ENCODE results near the gene RHBDF2. TPM values are rescaled to one million over a fixed set of nuclear protein-coding genes. Genes with fewer than 3 reads are reported as not detected.
A peak's percentile ranks its signal among the peaks of the same experiment; 100 is the strongest.

The RHBDF2 gene
- total RNA-seq, 1 donor from 2014 or later: 54.5 TPM

DNA sequence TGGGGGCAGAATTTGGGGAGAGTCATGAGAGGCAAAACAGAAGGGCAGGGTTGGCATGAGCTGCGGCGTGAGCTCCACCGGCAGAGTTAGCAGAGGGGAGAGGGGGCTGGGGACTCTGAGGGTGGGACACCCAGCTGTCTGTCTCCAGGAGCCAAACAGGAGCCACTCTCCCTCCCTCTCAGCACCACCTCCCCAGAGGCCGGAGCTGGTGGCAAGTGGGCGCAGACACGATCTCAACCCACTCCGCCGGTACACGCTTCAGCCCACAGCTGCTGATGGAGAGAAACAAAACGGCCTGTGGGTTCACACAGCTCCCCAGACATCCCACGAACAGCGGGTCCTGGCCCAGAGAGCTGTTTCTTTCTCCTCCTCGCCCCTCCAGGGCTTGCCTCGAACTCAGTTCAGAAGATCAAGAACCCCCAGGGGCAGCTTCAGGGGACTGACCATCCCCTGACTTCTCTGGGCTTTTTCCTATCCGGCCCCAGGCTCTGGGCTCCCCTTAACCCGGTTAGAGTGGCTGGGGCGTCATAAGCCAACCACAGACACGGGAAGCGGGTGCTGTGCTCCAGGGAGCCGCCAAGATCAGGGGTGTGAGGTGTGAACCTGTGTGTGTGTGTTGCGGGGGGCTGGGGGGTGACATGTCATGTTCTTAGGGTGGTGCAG lies 7.6 kb downstream of the RHBDF2 start:
- intact Hi-C loops (cut with micrococcal nuclease): loop anchor here (1.0 kb wide), 1 partner anchor 22 kb away; no protein-coding TSS in a partner anchor
- peaks cover 56% of the 10 kb centered on the region for H3K4me1 Mint-ChIP-seq
- no peaks in the 10 kb centered on the region for H3K27me3 Mint-ChIP-seq
- DNase-seq: peak; percentile 75
- H3K9me3 Mint-ChIP-seq: no peaks in the 10 kb centered on the region
- peak overlapping the region; percentile 93 for H3K4me3 Mint-ChIP-seq
- peak overlapping the region; percentile 99 for H3K27ac Mint-ChIP-seq
- peaks cover 10% of the 10 kb centered on the region for H3K36me3 Mint-ChIP-seq (ENCODE audit: low read depth)

DNA sequence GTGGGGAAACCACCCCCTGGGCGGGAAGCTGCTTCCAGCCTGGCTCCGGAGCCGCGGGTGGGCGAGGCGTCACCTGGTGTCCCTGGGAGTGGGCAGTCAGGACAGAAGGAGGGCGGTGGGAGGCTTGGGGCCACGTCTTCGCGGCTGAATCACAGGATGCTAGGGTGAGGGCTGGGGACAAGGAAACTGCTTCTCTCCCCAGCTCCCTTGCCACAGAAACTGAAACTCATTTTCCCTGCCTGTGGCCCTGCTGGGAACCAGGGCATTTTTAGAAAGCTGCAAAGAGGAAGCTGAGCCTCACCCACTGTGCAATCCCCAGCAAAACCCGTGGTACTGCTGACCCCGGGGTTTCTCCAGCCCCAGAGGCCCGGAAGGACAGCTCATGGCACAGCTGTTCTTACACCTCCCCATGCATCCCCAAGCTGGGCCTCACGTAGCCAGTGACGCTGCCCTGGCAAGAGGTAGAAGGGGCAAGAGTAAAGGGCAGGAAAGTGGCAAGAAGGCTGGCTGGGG lies 8.2 kb downstream of the RHBDF2 start:
- no peaks in the 10 kb centered on the region for H3K9me3 Mint-ChIP-seq
- DNase-seq: peak; percentile 88
- H3K4me1 Mint-ChIP-seq: peaks cover 53% of the 10 kb centered on the region
- peak overlapping the region; percentile 99 for H3K27ac Mint-ChIP-seq
- intact Hi-C loops (cut with micrococcal nuclease): loop anchor here (1.0 kb wide), 1 partner anchor 22 kb away; no protein-coding TSS in a partner anchor
- peaks cover 8% of the 10 kb centered on the region for H3K36me3 Mint-ChIP-seq (ENCODE audit: low read depth)
- peak overlapping the region; percentile 93 for H3K4me3 Mint-ChIP-seq
- H3K27me3 Mint-ChIP-seq: no peaks in the 10 kb centered on the region

DNA sequence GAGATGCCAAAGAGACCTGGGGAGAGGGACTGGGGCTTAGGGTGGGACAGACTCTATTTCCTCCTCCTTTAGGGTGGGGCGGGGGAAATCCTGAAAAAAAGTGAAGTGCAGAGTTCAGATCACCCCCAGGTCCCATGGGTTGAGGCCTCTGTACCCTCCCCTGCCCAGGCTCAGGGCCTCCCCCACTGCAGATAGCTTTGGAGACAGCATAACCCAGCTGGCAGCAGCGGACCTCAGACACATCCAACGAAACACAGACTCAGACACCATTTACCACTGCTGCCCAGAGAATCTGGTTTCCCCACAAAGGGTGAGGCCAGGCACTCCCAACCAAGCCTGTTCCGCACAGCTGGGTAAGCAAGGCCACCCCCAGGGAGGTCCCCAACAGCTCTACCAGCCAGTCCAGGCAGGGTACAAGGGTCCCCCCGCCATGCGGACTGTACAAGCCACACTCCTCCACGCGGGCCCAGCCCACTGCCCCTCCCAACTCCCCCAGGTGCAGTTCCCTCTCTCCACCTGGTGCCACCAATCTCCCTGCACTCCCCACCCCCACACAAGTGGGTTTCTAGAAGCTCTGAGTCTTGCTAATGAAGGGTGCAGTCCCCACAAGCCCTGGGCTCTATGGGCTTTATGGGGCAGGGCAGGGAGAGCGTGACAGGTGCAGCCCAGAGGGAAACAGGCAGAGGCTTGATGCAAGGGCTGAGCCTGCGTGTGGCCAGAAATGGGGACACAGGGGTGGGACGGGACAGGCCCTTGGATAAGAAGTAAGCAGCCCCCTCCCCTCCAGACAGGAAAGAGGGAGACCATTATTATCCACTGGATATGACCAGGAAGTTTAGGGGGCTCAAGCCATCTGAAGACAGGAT lies 8.9 kb downstream of the RHBDF2 start:
- Mint-ChIP-seq H3K27me3 (no peaks in the 10 kb centered on the region), H3K9me3 (no peaks in the 10 kb centered on the region), H3K4me1 (peaks cover 51% of the 10 kb centered on the region), H3K4me3 (peak overlapping the region; percentile 93), H3K36me3 (ENCODE audit: low read depth) (peaks cover 13% of the 10 kb centered on the region), H3K27ac (peak overlapping the region; percentile 99)
- DNase-seq: peak; percentile 72
- intact Hi-C loops (cut with micrococcal nuclease): no loop called here

DNA sequence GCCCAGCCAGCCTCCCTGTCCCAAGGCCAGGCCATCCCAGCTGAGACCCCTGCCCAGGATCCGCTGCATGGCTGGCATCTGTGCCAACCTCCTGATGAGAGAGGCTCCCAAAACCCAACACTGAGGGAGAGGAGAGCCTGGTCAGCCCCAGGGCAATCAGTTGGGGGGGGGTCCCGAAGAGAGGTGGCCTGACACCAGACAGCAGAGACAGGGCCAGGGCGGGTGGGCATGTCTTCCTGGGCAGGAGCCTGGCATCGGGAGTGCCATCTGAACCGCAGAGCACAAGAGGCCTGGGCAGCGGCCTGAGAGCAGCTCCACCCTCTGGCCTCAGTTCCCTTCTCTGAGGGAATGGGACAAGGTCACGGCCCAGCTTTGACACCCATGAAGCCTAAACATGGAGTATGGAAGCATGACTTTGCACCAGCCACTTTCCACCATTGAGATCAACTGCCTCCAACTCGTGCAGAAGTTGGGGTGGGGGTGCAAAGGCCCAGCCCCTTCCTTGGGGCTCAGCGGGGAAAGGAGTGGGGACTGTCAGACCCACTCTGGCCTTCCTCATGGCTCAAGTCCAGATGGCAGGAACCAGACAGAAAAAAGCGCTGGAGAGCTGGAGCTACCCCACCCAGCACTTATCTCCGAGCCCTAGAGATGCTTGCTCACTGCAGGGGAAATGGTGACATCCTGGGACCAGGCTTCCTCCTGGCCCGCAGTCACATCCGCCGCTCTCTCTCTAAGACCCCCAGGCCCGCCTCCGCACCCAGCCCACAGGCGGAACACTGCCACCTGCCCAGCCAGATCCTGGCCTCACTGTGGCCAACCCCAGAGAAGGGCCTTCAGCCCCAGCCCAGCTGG lies 9.7 kb downstream of the RHBDF2 start:
- Mint-ChIP-seq H3K9me3 (no peaks in the 10 kb centered on the region), H3K4me3 (peak overlapping the region; percentile 93)
- intact Hi-C loops (cut with micrococcal nuclease): no loop called here

DNA sequence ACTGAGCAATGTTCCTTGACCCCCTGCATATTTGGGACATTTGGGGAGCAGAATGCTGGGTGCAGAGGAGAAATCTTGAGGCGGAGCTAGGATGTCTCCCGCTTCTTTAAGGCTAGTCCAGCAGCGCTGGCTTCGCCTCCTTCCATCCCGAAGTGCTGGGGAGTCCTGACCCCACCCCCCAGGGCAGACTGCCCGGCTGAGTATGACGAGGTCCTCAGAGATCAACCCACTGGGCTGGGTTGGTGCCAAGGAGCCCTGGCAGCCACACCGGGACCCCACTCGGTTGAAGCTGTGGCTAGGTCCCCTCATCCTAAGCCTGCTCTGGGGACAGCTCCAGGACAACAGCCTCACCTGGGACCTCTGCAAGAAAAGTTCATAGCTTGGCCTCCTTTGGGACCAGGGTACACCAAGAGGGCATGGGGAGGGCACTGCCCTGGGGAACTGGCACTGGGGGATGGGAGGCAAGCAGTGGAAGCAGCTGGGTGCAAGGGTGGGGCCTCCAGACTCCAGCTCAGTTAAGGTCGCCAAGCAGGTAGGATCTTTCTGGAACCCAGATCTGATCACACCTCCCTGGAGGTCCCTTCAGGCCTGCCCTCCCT lies 11.0 kb downstream of the RHBDF2 start:
- Mint-ChIP-seq H3K27me3 (no peaks in the 10 kb centered on the region), H3K4me3 (peak overlapping the region; percentile 30), H3K9me3 (no peaks in the 10 kb centered on the region), H3K4me1 (peaks cover 39% of the 10 kb centered on the region), H3K27ac (no peak overlapping the region), H3K36me3 (ENCODE audit: low read depth) (peaks cover 13% of the 10 kb centered on the region)
- no peak for DNase-seq
- intact Hi-C loops (cut with micrococcal nuclease): no loop called here

More for the DNA sequence above, 9.7 kb downstream of the RHBDF2 start:
- peaks cover 44% of the 10 kb centered on the region for H3K4me1 Mint-ChIP-seq
- H3K36me3 Mint-ChIP-seq (ENCODE audit: low read depth): peaks cover 10% of the 10 kb centered on the region
- H3K27ac Mint-ChIP-seq: peak overlapping the region; percentile 99
- peak; percentile 82 for DNase-seq
- no peaks in the 10 kb centered on the region for H3K27me3 Mint-ChIP-seq

DNA sequence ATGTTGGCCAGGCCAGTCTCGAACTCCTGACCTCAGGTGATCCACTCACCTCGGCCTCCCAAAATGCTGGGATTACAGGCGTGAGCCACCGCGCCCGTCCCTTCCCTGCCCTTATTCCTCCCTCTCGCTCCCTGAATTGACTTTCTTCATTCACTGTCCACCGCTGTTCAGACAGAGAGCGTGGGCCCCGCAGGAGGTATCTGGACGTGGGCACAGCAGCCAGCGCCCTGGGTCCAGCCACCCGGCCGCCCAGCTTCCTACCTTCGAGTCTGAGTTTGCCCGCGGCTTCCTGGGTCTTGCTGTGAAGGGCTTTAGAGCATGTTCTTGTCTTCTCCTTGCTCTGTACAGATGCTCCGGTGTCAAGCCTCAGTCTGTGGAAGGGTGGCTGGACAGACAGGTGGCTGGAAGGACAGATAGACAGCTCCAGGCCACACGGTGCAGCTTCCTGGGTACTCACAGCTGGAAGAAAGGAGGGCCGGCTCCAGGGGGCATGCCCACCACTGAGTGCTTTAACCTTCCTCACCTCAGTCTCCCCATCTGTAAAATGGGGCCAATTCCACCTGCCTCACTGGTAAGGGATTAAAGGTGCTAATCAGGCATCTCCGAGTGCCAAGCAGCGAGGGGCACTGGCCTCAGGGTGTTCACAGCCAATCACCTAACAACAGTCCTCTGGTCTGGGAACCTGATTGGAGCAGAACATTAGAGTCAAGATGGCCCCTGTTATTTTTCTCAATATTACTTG lies 13.6 kb downstream of the RHBDF2 start:
- DNase-seq: no peak
- Mint-ChIP-seq H3K9me3 (no peaks in the 10 kb centered on the region), H3K4me1 (peaks cover 29% of the 10 kb centered on the region), H3K36me3 (ENCODE audit: low read depth) (peaks cover 17% of the 10 kb centered on the region), H3K4me3 (no peak overlapping the region), H3K27me3 (no peaks in the 10 kb centered on the region), H3K27ac (no peak overlapping the region)
- intact Hi-C loops (cut with micrococcal nuclease): no loop called here

DNA sequence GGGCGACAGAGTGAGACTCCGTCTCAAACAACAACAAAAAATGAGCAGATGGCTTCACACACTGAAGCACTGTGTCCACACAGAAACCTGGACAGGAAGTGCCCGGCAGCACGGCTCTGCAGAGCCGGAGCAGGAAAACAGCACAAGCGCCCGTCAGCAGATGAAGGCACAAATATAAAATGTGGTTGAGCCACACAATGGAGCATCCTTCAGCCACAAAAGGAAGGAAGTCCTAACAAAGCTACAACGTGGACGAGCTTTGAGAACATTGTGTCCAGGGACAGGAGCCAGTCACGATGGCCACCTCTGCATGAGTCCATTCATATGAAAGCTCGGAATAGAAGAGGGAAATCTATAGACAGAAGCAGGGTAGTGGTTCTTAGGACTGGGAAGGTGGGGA lies 15.7 kb downstream of the RHBDF2 start:
- no peak for DNase-seq
- intact Hi-C loops (cut with micrococcal nuclease): no loop called here
- Mint-ChIP-seq H3K4me1 (peaks cover 17% of the 10 kb centered on the region), H3K36me3 (ENCODE audit: low read depth) (peaks cover 22% of the 10 kb centered on the region), H3K4me3 (no peak overlapping the region), H3K27ac (no peak overlapping the region), H3K9me3 (no peaks in the 10 kb centered on the region), H3K27me3 (no peaks in the 10 kb centered on the region)

DNA sequence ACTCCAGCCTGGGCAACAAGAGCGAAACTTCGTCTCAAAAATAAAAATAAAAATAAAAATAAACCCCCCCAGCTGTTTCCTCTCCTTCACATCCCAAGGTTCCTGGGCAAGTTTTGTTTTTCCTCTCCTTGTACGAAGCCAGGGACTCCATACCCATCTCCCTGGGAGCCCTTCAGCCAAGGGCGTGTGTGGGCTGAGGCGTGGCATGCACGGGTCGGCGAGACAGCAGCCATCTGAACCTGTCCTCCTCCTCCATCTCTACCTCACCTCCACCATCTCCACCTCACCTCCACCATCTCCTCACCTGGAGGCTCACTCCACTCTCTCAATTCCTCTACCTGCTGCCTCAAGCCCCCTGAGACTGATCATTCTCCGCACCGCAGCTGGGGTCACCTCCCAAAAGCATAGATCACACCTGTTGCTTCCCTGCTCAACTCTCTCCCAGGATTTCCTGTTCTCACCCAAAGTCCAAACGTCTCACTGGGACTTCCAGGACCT lies 16.9 kb downstream of the RHBDF2 start:
- DNase-seq: no peak
- Mint-ChIP-seq H3K27me3 (no peaks in the 10 kb centered on the region), H3K4me3 (no peak overlapping the region), H3K9me3 (no peaks in the 10 kb centered on the region), H3K36me3 (ENCODE audit: low read depth) (peaks cover 26% of the 10 kb centered on the region), H3K4me1 (peaks cover 10% of the 10 kb centered on the region), H3K27ac (no peak overlapping the region)
- intact Hi-C loops (cut with micrococcal nuclease): no loop called here

DNA sequence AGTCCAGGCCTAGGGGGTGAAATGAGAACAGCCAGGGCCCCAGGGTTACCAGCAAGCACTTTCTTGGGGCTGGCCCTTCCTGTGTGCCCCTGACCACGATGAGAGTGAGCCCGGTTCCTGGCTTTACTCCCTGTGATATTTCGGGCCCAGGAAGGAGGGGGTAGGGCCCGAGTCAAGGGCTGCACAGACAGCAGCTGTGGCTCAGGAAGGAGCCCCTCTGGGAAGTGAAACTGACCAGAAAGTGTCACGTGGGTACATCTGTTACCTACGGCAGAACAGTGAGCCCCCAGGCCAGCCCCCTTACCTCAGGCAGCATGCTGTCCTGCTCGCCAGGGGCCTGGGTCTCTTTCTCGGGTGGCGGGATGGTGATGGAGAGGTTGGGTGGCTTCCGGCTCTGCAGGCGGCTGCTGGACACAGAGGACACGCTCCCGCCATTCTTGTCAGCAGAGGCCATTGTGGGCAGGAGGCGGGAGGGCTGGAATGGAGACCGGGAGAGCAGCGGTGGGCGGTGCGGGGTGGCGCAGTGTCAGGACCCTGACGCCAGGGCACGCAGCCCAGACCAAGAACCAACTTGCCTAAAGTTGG lies 20.1 kb downstream of the RHBDF2 start:
- Mint-ChIP-seq H3K27me3 (no peaks in the 10 kb centered on the region), H3K4me3 (no peak overlapping the region), H3K36me3 (ENCODE audit: low read depth) (peaks cover 32% of the 10 kb centered on the region), H3K9me3 (no peaks in the 10 kb centered on the region), H3K4me1 (peaks cover 9% of the 10 kb centered on the region), H3K27ac (no peak overlapping the region)
- intact Hi-C loops (cut with micrococcal nuclease): no loop called here
- DNase-seq: no peak

DNA sequence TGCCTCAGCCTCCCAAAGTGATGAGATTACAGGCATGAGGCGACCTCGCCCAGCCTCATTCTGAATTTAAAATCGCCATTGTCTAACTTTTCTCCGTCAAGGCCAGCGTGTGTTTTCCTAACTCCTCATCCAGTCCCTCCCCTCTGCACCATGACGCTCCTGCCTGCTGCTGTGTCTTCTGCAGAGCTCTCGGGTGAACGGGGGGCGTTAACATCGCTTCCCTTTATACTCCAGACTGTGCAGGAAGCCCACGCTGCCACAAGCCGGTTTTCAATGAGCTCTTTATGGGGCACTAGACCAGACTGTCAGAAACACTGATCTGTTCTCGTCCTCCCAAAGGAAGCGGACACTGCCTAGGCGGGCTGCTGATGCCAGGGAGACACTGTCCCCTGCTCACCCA lies 20.6 kb downstream of the RHBDF2 start:
- DNase-seq: no peak
- Mint-ChIP-seq H3K9me3 (no peaks in the 10 kb centered on the region), H3K36me3 (ENCODE audit: low read depth) (peaks cover 30% of the 10 kb centered on the region), H3K27ac (no peak overlapping the region), H3K4me1 (peaks cover 6% of the 10 kb centered on the region), H3K4me3 (no peak overlapping the region), H3K27me3 (no peaks in the 10 kb centered on the region)
- intact Hi-C loops (cut with micrococcal nuclease): no loop called here

DNA sequence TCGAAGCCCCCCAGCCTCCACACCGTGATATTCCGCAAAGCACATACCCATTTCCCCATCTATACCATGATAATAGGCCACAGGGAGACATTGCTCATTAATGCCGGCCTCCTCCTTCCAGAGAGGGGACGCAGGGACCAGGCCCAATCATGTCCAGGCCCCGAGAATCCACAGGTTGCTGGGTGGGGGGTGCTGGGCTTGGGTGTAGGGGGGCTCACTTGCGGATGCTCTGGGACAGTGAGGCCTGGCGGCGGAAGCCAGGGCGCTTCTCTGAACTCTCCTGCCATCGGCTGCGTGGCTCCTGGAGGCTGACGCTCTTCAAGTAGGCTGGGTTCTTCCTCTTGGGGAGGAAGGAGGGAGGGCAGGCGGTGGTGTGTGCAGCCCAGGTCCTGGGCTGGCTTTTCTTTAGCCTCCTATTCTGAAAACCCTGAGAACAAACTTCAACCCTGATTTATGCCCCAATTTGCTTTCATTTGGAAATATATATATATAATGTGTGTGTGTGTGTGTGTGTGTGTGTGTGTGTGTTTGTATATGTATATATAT lies 21.6 kb downstream of the RHBDF2 start:
- no peaks in the 10 kb centered on the region for H3K9me3 Mint-ChIP-seq
- no peak overlapping the region for H3K27ac Mint-ChIP-seq
- intact Hi-C loops (cut with micrococcal nuclease): no loop called here
- H3K4me1 Mint-ChIP-seq: peaks cover 4% of the 10 kb centered on the region
- H3K4me3 Mint-ChIP-seq: no peak overlapping the region
- DNase-seq: no peak
- H3K36me3 Mint-ChIP-seq (ENCODE audit: low read depth): peaks cover 32% of the 10 kb centered on the region
- no peaks in the 10 kb centered on the region for H3K27me3 Mint-ChIP-seq

All from activated CD4-positive, alpha-beta T cell treated with anti-CD3 and anti-CD28 coated beads, Interleukin-2, amount 10 ng/mL, durations not matched to agents 24 days and 14 days (primary cell).